Liver (tissue), 3 donors: Measurements from ENCODE around the gene MTHFD1L.

ENCODE experiments used
- MAX ChIP-seq: IDR thresholded peaks from 2 replicates; pipeline ENCODE4 v1.6.1; 2016; ENCODE audit warnings: antibody characterized with exemption
- RXRA ChIP-seq, 2 donors: IDR thresholded peaks; 2 replicates each; pipeline ENCODE4 v1.6.1; 2017 to 2018; ENCODE audit warnings: antibody characterized with exemption in 2 of 2, mild to moderate bottlenecking in 1 of 2
- TF ChIP-seq, protein P1 (sequence below): fragments of 150-350 bp; IDR thresholded peaks from 2 replicates; pipeline ENCODE4 v1.5.1; 2017; ENCODE audit warnings: improper control_type of control experiment, low read depth, low read length; ENCODE audit not compliant: missing input control
- donor health status: healthy.
- donor health status: healthy.

GRCh38 chr6:151110576-151110905, 245.0 kb downstream of the MTHFD1L start:
- TF ChIP-seq, protein P1, sequence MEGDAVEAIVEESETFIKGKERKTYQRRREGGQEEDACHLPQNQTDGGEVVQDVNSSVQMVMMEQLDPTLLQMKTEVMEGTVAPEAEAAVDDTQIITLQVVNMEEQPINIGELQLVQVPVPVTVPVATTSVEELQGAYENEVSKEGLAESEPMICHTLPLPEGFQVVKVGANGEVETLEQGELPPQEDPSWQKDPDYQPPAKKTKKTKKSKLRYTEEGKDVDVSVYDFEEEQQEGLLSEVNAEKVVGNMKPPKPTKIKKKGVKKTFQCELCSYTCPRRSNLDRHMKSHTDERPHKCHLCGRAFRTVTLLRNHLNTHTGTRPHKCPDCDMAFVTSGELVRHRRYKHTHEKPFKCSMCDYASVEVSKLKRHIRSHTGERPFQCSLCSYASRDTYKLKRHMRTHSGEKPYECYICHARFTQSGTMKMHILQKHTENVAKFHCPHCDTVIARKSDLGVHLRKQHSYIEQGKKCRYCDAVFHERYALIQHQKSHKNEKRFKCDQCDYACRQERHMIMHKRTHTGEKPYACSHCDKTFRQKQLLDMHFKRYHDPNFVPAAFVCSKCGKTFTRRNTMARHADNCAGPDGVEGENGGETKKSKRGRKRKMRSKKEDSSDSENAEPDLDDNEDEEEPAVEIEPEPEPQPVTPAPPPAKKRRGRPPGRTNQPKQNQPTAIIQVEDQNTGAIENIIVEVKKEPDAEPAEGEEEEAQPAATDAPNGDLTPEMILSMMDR: no peak
- TF ChIP-seq RXRA (IDR thresholded peaks at IDR 0.05) (no peak), MAX (no peak)
